Measurements from ENCODE around the gene CYP27A1. TPM values are rescaled to one million over a fixed set of nuclear protein-coding genes. Genes with fewer than 3 reads are reported as not detected.

CYP27A1 gene
- total and polyA plus RNA-seq, 9 of the 15 experiments (the other 6 are each of a cell fraction or from before 2014, with no cell fraction given), result 0.20 TPM; not detected in 8

DNA sequence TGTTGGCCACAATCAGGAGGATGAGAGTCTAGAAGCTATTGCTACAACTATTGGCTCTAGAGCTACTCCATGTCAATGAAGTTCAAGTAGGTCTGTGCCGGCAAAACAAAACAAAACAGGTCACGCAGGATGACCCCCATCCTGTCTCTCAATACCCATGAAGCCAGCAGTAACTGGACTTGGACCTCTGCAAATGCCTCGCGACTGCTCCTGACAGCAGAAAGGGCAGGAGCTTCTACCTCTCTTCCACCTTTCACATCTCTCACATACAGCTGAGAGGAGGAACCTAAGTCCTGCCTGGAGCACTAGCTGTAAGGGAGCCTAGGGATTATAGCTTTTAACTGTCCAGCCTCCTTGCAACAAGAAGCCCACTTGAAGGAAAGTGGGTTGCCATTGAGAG is 33.7 kb downstream of the CYP27A1 start:
- no peak for FAIRE-seq
- Histone ChIP-seq H3K9me3 (replicated peaks; ENCODE audit: control insufficient read depth, insufficient read depth, low read depth, low read length) (no peaks in the 10 kb centered on the region), H3K4me1 (replicated peaks in 1 of 2; ENCODE audit: control insufficient read depth in 2 of 2, insufficient read depth in 2 of 2, low read length in 2 of 2) (no peaks in the 10 kb centered on the region), H3K27ac (ENCODE audit: extremely low read depth, low read depth, low read length) (no peak overlapping the region), H4K20me1 (replicated peaks; ENCODE audit: control insufficient read depth, insufficient read depth, low read length) (no peaks in the 10 kb centered on the region), H3K9me1 (ENCODE audit: control insufficient read depth, insufficient read depth, low read length) (no peaks in the 10 kb centered on the region), H3K4me3 (no peak overlapping the region), H3K27me3 (ENCODE audit: control insufficient read depth in 2 of 2, insufficient read depth in 2 of 2, low read length in 2 of 2) (peaks cover 18 to 58% of the 10 kb centered on the region in 2 experiments; a peak in 4 of 5 replicates), H3K4me2 (ENCODE audit: insufficient read depth, low read length) (no peak overlapping the region), H3K79me2 (ENCODE audit: control insufficient read depth, insufficient read depth, low read length) (no peaks in the 10 kb centered on the region), H3K9ac (ENCODE audit: insufficient read depth in 1 of 2, low read depth in 2 of 2, low read length in 2 of 2) (no peak overlapping the region), H3K36me3 (ENCODE audit: control insufficient read depth, insufficient read depth, low read length) (no peaks in the 10 kb centered on the region), H2AFZ (ENCODE audit: low read depth, low read length) (no peak overlapping the region)
- CTCF ChIA-PET (ENCODE audit: low intra/inter-chr PET ratio), result no interaction called here
- in situ Hi-C loops (cut with MboI) (no loop called here), intact Hi-C loops (cut with micrococcal nuclease) (no loop called here)
- 4% methylated on average over 4 of the region's 4 CpGs for WGBS (ENCODE audit: insufficient coverage, low coverage, missing lambda C conversion rate)
- POLR2A ChIA-PET, result no interaction called here
- BruUV-seq (replicated peaks), result no TSS peak
- DNase-seq (ENCODE audit: extremely low read depth in 1 of 4, low spot score in 3 of 4), result no peak
- ATAC-seq, result no peak
- TF ChIP-seq, protein P1, sequence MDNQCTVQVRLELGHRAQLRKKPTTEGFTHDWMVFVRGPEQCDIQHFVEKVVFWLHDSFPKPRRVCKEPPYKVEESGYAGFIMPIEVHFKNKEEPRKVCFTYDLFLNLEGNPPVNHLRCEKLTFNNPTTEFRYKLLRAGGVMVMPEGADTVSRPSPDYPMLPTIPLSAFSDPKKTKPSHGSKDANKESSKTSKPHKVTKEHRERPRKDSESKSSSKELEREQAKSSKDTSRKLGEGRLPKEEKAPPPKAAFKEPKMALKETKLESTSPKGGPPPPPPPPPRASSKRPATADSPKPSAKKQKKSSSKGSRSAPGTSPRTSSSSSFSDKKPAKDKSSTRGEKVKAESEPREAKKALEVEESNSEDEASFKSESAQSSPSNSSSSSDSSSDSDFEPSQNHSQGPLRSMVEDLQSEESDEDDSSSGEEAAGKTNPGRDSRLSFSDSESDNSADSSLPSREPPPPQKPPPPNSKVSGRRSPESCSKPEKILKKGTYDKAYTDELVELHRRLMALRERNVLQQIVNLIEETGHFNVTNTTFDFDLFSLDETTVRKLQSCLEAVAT (IDR thresholded peaks at IDR 0.05), result no peak
- TF ChIP-seq MEIS2 (IDR thresholded peaks at IDR 0.05; ENCODE audit: partially characterized antibody) (no peak), STAT5B (CRISPR knock-in tag; IDR thresholded peaks at IDR 0.05) (no peak), ZNF551 (CRISPR knock-in tag; IDR thresholded peaks at IDR 0.05) (no peak), ZSCAN29 (IDR thresholded peaks at IDR 0.05) (no peak), CBFA2T3 (IDR thresholded peaks at IDR 0.05) (no peak), ATF1 (CRISPR knock-in tag; IDR thresholded peaks at IDR 0.05) (no peak), ATF1 (tag; IDR thresholded peaks at IDR 0.05) (no peak), ZNF347 (CRISPR knock-in tag; IDR thresholded peaks at IDR 0.05; ENCODE audit: low read depth) (no peak), ZNF431 (CRISPR knock-in tag; IDR thresholded peaks at IDR 0.05) (no peak), CXXC5 (CRISPR knock-in tag; IDR thresholded peaks at IDR 0.05) (no peak), CSDE1 (IDR thresholded peaks at IDR 0.05) (no peak)
- TF ChIP-seq, protein P2, sequence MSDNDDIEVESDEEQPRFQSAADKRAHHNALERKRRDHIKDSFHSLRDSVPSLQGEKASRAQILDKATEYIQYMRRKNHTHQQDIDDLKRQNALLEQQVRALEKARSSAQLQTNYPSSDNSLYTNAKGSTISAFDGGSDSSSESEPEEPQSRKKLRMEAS (CRISPR knock-in tag; IDR thresholded peaks at IDR 0.05), result no peak
- TF ChIP-seq, protein P3, sequence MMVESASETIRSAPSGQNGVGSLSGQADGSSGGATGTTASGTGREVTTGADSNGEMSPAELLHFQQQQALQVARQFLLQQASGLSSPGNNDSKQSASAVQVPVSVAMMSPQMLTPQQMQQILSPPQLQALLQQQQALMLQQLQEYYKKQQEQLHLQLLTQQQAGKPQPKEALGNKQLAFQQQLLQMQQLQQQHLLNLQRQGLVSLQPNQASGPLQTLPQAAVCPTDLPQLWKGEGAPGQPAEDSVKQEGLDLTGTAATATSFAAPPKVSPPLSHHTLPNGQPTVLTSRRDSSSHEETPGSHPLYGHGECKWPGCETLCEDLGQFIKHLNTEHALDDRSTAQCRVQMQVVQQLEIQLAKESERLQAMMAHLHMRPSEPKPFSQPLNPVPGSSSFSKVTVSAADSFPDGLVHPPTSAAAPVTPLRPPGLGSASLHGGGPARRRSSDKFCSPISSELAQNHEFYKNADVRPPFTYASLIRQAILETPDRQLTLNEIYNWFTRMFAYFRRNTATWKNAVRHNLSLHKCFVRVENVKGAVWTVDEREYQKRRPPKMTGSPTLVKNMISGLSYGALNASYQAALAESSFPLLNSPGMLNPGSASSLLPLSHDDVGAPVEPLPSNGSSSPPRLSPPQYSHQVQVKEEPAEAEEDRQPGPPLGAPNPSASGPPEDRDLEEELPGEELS (CRISPR knock-in tag; IDR thresholded peaks at IDR 0.05; ENCODE audit: borderline replicate concordance), result no peak
- TF ChIP-seq, protein P4, sequence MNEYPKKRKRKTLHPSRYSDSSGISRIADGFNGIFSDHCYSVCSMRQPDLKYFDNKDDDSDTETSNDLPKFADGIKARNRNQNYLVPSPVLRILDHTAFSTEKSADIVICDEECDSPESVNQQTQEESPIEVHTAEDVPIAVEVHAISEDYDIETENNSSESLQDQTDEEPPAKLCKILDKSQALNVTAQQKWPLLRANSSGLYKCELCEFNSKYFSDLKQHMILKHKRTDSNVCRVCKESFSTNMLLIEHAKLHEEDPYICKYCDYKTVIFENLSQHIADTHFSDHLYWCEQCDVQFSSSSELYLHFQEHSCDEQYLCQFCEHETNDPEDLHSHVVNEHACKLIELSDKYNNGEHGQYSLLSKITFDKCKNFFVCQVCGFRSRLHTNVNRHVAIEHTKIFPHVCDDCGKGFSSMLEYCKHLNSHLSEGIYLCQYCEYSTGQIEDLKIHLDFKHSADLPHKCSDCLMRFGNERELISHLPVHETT (CRISPR knock-in tag; conservative IDR thresholded peaks at IDR 0.05 in 1 of 2, IDR thresholded peaks at IDR 0.05 in 1 of 2), result no peak
- TF ChIP-seq, protein P5, sequence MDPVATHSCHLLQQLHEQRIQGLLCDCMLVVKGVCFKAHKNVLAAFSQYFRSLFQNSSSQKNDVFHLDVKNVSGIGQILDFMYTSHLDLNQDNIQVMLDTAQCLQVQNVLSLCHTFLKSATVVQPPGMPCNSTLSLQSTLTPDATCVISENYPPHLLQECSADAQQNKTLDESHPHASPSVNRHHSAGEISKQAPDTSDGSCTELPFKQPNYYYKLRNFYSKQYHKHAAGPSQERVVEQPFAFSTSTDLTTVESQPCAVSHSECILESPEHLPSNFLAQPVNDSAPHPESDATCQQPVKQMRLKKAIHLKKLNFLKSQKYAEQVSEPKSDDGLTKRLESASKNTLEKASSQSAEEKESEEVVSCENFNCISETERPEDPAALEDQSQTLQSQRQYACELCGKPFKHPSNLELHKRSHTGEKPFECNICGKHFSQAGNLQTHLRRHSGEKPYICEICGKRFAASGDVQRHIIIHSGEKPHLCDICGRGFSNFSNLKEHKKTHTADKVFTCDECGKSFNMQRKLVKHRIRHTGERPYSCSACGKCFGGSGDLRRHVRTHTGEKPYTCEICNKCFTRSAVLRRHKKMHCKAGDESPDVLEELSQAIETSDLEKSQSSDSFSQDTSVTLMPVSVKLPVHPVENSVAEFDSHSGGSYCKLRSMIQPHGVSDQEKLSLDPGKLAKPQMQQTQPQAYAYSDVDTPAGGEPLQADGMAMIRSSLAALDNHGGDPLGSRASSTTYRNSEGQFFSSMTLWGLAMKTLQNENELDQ (CRISPR knock-in tag; IDR thresholded peaks at IDR 0.05; ENCODE audit: borderline replicate concordance), result no peak

Measured in K562 (cell line).